GM18909 (cell line): ENCODE results near the gene OCSTAMP.

Experiments
- ATAC-seq: cut with Tn5 transposase; IDR thresholded peaks from one replicate; pipeline ENCODE4 v1.9.1; 2021; ENCODE audit warnings: mild to moderate bottlenecking; ENCODE audit not compliant: unreplicated experiment, poor library complexity

The OCSTAMP gene

GRCh38 chr20:46573788-46574584 is 23.5 kb upstream of the OCSTAMP start:
- ATAC-seq: no peak

- no peak for ATAC-seq
These were observed 22.8 kb upstream of the OCSTAMP start for GRCh38 chr20:46573234-46573633.

DNA sequence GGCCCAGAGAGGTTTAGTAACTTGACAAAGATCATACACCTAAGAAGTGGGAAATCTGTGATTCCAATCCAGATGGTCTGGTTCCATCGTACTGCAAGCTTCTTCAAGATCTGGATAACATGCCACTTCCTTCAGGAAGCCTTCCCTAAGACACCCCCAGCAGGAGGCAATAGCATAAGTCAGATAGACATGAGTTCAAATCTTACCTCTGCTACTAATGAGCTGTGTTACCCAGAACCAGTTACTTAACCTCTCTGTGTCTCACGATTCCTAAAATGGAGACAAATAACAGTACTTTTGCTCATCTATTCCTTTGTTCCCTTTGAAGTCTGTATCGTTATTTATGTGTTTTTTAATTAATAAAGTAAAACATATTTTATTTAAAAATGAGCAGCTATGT is 22.3 kb upstream of the OCSTAMP start:
- no peak for ATAC-seq

GRCh38 chr20:46572153-46572552 is 21.7 kb upstream of the OCSTAMP start:
- no peak for ATAC-seq

- no peak for ATAC-seq
These were observed 21.0 kb upstream of the OCSTAMP start for GRCh38 chr20:46571418-46571817.

- ATAC-seq: no peak
These were observed 20.5 kb upstream of the OCSTAMP start for GRCh38 chr20:46570956-46571355.

GRCh38 chr20:46569961-46570360 is 19.5 kb upstream of the OCSTAMP start:
- no peak for ATAC-seq

DNA sequence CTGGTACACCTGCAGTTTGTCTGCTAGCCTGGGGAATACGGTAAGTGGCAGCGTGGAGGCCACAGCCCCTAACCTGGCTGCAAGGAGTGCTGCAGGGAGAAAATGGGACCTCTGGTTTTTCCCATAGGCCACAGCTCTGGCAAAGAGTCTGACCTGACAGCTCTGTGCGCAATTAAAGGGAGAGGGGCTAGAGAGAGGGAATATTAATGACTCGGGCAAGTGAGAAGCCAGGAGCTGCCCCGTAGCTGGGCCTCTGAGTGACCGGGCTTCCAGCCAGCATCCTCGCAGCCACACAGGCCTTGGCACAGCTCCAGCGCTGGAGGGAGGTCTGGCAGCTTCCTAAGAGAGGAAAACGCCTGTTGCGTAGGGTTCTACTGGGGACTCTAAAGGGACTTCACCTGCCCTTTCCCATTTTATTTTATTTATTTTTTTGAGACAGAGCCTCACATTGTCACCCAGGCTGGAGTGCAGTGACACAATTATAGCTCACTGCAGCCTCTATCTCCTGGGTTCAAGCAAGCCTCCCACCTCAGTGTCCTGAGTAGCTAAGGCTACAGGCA is 18.2 kb upstream of the OCSTAMP start:
- no peak for ATAC-seq

DNA sequence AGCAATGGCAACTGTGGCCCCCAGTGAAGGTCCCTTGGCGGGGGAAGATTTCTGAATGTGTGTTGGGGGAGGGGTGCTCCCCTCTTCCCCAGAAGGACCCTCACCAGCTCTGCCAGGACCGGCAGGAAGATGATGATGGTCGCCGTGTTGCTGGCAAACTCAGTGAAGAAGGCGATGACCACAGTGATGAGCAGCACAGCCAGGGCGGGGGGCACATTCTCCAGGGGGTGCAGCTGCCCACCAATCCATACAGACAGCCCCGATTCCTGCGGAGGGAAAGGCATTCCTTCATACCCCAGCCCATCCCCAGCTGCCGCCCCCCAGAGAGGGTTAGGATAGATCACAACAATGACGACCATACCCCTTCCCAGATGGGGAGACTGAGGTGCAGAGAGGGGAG is 15.7 kb upstream of the OCSTAMP start:
- no peak for ATAC-seq

DNA sequence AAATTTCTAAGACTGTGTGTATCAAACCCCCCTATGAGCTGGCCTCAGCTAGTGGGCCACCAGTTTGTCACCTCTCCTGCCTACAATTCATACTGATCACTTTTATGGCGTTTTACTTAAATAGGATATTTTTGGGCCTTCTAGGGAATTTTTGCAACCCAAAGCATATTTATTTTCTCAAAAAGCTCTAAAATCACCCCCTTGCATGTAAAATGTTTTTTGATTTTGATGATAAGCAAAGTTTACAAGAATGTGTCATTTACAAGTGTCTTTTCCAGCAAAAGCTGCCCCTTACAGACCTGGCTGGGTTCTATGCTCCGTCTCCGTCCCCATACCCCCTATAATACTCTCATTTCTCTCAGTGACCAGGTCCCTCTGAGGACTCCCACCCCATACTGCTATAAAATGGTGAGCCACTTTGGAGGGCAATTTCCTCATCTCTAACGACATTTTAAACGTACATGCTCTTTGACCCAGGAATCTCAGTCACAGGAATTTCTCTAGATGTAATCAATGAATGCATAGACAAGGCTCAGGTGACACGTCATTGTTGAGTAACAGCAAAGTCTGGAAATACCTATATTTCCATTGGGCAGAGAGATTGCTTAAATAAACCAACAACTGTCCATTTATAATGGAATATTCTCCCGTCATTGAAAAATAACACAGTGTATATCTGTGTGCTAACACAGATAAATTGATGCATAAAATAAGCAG is 13.9 kb upstream of the OCSTAMP start:
- no peak for ATAC-seq

DNA sequence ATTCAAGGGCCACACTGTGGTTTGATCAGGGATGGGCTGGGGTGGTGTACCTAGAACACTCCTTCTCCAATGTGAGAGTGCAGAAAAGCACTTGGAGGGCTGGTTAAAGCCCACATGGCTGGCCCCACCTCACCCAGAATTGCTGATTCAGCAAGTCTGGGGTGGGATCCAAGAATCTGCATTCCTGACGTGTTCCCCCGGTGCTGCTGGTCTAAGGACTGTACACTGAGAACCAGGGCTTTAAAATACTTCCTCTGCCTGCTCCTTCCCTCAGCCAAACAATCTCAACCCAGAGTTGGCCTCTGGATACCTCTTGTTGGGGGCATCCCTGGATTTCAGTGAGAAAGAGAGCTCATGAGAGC is 13.4 kb upstream of the OCSTAMP start:
- no peak for ATAC-seq

DNA sequence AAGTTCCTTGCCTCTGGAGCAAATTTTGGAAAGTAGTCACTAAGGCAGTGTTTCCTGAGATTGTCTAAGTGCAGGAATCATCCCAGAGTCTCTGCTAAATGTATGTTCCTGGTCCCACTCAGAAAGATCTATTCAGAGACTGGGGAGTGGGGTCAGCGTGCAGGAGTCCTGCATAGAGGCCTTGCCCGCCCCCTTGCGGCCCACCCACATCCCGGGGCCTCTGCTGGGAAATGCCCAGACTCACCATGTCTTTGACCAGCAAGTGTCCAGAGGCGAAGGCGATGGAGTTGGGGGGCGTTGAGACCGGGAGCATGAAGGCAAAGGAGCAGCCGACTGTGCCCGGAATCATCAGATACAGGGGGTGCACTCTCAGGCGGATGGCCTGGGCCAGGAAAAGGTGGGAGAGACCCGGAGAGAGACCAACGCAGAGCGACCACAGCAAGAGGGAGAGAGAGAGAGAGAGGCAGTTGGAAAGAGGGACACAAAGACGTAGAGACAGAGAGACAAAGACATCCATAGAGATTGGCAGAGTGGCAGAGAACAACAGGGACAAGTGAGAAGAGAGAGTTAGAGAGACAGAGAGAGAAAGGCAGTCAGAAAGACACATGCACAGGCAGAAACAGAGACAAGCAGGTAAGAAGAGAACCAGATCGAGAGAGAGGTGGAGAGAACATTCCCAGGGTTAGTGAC is 12.9 kb upstream of the OCSTAMP start:
- no peak for ATAC-seq

DNA sequence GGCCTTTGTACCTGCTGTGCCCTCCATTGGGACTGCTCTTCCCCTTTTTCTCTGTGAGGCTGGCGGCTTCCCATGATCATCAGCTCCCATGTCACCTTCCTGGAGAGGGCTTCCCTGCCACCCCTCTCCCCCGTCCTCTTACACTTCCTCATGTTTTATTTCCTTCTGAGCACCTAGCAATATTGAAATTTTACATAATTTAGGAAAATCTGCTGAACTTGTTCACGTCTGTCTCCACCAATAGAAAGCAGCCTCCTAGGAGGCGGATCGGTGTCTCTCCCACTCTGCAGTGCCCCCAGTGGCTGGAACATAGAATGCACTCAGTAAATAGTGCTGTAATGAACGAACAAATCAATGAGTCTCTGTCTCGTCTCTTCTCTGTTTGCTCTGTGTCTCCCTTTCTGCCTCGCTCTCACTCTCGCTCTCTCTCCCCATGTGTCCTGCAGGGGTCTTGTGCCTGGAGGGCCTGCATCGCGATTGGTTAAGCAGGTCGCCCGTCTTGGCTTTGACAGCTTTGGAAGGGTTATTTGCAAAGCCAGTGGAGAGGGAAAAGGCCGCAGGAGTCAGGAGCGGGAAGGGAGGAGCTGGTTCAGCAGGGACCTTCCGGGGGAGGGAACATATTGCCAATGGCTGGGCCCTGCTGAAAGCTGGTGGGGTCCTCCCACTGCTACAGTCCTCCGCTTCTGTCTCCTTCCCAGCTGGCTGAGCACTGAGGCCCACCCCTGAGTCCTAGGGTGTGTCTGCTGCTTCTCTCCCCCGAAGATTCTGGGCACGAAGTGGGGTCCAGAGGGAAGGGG is 12.1 kb upstream of the OCSTAMP start:
- no peak for ATAC-seq

GRCh38 chr20:46562009-46562372 is 11.5 kb upstream of the OCSTAMP start:
- ATAC-seq: no peak

DNA sequence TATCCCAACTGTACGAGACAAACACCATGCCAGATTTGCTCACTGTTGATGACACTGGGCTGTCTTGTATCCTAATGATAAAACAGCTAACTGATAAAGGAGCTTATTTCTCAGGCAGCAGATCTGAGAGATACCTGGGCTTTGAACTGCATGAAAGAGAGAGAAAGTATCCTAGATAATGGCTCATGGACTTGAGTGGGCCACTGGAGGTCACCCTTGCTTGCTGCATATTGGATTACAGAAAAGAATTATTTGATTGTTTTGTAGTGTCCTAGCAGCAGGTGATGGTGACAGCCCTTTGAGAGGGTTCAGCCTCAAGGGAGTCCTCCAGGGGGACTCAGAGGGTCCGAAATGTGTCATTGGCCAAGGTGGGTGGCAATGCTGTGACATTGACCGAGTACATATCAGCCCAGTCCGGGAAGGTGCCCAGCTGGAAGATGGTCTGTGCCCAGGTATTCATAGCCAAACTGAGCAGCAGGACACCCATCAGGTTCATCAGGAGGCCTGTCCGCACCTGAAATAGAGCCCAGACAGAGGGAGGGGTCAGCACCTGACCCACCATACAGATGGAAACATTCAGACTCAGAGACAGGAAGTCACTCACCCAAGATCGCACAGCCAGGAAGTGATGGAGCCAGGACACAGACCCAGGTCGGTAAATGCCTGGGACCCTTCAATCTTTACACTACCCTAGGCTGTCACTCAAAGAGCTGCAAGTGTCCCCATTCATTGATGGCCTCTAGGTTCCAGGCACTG is 9.4 kb upstream of the OCSTAMP start:
- no peak for ATAC-seq

DNA sequence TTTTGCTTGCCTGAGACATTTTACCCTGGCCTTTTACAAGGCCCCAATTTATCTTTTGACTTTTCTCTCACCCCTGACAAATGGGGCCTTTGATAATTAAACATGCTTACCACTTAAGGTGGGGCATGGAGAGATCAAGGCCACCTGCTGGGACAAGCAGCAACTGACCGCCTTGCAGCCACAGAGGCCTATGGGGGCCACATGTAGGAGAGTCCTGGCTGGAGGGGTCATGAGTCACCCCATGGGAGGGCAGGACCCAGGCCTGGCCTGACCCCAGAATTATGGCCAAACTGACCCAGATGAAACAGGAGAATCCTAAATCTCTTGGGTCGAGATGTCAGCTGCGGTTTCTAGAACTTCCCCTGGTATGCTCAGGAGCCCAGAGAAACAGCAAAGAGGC is 8.5 kb upstream of the OCSTAMP start:
- ATAC-seq: no peak

- no peak for ATAC-seq
These were observed 8.1 kb upstream of the OCSTAMP start for GRCh38 chr20:46558511-46558959.

- no peak for ATAC-seq
These were observed 6.9 kb upstream of the OCSTAMP start for GRCh38 chr20:46557231-46557956.

DNA sequence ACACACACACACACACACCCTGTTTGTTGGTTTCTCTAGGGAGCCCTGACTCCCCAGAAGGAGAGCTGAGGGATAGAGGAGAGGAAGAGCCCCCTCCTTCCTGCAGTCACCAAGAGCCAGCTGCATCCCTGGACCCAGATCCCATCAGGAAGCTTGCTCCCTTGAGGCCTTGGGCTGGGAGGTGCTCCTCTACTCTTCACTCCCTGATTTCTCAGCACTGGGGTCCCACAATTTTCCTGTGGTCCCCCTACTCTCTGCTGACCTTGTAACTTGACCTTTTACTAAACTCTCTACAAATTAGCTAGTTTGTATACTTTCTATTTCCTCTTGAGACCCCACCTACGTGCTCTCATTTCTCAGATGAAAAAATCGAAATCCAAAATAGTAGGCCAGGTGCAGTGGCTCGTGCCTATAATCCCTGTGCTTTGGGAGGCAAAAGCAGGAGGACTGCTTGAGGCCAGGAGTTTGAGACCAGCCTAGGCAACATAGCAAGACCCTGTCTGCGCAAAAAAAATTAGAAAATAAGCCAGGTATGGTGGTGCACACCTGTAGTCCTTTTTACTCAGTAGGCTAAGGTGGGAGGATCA is 5.0 kb upstream of the OCSTAMP start:
- no peak for ATAC-seq
